Activated CD8-positive, alpha-beta memory T cell treated with anti-CD3 and anti-CD28 coated beads for 4 hours (primary cell): Measurements from ENCODE around the gene TEKT2.

Source experiments
- DNase-seq, 2 donors: peaks; one replicate each; pipeline ENCODE4 v3.0.0-alpha.2; 2020; ENCODE audit warnings: low read depth in 2 of 2

TEKT2 gene

DNA sequence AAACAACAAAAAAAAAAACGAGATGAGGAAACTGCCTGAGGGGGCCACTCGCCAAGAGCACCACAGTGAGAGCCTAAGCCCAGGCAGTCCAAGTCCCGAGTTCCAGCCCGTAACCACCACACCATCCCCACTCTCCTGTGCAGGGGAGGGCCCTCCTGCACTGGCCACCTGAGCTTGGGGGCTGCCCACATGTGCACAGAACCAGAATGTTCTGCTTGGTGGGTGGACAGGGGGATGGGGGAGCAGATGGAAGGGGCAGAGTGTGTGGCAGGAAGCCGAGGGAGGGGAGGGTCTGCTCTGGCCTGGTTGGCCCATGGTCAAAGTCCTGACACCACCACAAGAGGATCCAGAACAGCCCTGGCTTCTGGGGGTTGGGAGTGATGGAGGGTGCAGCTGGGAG lies 22.4 kb downstream of the TEKT2 start:
- no peak for DNase-seq

DNA sequence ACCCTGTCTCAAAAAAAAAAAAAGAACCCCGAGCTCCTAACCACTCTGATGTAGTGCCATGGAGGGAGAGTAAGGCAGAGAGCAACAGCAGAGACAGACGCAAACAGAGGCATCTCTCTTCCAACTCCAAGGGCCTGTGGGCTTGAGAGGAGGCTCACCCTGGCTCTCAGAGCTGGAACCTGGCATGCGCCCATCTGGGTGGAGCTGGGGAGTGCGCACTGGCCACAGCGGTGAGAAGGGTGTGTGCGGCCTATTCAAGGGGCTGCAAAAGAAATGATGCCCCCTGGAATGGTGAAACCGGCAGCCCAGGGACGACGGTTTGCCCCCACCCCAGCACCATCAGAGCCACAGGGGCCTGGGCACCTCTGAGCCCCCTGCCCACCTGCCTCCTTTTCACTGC lies 23.5 kb downstream of the TEKT2 start:
- DNase-seq: no peak

DNA sequence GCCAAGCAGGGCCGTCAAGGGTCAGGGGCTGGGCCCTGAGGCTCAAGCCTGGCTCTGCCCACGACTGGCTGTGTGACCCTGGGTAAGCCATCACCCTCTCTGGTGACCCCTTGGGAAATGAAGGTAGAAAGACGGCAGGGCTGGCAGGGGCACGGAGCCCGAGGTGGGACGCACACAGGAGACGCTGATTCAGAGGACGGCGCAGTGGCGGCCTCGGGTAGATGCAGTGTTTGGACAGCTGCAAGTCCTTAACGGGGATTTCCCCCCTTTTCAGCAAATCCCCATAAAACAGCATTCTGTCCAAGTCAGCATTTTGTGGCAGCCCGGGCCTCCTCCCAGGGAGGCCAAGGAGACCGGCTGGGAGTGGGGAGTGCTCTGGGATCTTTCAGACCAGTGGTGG lies 24.4 kb downstream of the TEKT2 start:
- DNase-seq: no peak

DNA sequence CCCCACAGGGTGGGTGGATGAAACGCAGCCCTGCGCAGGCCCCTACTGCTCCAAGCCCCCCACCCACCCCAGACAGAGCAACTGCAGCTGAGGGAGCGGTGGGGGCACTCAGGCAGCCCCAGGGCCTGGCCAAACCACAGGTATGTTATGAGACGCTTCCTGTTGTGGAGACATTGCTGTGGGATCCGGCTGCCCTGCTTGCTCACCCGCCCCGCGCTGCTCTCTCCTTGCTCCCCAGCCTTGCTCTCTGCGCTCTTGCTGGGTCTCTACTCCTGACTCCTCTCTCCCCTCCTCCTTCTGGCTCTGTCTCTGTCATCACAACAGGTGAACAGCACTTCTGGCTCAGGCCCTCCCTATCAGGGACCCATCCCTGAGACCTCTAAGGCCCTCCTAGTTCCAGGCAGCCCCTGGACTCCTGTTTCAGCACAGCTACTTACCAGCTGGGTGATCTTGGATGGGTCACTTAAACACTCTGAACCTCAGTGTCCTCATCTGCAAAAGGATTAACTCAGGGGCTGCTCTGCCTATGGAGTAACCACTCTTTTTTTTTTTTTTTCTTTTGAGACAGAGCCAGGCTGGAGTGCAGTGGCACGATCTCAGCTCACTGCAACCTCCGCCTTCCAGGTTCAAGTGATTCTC lies 25.3 kb downstream of the TEKT2 start:
- DNase-seq: no peak

DNA sequence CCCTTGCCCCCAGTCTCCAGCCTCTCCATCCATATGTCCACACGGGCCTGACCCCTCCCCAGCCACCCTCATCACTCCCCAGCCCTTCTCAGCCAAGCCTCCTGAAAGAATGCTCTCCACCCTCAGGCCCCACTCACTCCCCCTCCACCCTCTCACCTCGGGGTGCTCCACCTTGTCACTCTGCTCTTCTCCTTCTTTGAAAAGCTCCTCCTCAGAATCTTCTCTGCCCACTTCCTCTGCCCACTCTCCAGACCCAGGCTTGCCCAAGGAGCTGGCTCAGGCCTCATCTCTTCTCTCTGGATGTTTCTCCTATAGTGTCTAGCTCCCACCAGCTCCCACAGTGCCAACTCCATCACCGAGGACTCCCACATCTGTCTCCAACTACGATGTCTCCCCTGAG lies 27.3 kb downstream of the TEKT2 start:
- DNase-seq: no peak

DNA sequence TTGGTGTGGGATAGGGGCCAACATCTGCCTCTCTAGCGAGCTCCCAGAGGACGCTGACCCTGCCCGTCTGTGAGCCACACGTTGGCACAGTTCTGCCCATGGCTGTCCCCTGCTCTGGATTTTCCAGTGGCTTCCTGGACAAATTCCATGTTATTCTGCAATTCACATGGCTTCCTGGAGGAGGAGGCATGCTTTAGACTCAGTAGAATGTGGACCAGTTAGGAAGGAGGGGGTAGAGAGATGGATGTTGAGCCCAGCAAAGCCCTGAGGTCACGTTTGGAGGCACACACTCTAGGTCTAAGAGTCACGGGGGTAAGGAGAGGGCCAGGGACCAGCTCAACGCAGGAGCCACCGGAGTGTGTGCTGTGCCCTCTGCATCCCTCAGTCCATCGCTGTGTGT lies 28.9 kb downstream of the TEKT2 start:
- DNase-seq: no peak

DNA sequence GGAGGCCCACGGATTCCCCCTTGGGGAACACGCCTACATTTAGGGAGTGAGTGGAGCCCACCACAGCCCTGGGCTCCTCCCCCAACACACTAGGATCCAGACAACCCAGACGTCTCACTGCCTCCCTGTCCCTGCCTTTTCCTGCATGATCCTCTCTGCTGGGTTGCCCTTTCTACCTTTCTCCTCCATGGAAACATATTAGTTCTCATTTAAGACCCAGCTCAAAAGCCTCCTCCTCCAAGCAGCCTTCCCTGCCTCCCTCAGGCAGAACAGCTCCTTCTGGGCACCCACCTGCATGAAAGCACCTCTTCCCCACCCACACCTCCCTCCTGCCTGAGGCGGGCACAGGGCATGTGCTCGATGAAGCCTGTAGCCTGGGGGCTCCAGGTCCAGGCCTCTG lies 30.5 kb downstream of the TEKT2 start:
- DNase-seq: no peak

DNA sequence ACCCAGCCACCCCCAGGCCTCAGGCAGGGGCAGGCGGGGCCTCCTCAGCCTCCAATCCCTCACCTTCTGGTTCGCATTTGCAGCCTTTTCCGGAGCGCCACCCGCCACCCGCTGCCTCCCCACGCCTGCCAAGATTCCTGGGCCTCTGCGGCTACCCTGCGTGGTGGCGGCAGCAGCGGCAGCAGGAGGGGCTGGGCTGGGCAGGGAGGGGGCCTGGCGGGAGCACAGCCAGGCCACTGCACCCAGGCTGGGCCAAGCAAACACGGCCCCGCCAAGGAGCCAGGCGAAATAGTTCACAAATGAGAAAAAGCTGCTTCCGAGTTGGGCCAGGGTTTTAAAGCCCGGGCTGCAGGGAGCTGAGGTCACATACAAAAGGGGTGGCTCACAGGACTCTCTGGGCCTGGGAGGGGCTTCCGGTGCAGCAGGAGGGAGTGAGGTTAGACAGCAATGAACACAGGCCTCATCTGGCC lies 31.3 kb downstream of the TEKT2 start:
- no peak for DNase-seq

DNA sequence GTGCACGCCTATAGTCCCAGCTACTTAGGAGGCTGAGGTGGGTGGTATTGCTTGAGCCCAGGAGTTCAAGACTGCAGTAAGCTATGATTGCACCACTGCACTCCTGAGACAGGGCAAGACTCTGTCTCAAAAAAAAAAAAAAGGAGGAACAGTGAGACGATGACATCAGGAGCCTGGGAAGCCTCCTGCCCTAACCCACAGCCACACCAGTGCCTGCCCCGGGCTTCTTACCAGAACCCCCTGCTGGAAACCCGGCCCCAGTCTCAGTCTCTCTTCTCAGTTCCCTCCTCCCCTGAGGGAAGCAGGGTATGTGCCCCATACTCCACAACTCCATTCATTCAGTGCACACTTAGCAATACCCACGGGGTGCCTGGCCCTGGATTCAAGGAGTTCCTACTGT lies 32.0 kb downstream of the TEKT2 start:
- DNase-seq: no peak

DNA sequence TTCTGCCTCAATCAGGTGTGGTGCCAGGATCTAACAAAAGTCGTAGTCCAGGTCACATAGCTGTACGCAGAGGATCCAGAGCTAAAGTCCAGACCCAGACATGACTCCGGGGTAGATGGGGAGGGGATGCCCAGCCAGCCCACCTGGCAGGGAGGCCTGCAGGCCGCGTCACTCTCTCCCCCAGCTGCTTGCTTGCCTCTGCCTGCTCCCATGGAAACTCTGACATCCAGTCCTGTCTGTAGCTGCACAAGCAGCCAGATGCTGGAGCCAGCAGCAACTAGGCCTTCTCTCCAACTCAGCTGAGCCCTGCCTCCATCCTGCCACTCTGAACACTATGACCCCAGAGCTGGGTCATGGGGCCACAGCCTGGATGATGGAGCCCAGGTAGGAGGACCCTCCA lies 33.0 kb downstream of the TEKT2 start:
- no peak for DNase-seq

DNA sequence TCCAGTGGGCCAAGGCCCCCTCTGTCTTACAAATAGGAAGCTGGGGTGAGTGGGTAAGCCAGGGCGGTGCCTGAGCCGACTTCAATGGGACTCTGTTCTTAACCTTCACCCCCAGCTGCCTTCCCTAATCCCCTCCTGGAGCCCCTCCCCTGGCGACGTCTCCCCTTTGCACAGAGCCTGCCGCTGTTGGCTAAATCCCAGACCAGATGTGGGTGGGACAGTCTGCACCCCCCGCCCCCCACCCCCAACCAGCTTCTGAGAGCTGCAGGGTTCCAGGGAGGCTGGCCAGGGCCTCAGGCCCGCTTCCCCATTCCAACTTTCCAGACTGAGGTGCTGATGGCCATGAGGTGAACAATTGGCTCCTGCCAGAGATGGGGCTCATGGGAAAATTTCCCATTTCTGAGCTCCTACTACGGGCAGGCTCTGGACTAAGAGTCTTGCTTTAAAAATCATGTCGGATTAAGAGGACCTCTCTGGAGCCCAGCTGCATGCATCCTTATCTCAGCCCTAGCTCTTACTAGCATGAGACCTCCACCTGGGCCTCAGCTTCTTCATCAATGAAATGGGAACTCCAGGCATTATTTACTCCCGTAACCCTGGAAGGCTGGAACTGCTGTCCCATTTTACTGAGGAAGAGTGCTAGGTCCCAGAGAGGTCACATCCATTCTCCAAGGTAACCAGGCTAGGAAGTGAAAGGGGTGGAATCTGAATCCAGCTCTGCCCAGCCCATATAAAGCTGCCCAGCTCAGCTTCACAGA lies 34.7 kb downstream of the TEKT2 start:
- DNase-seq: no peak

DNA sequence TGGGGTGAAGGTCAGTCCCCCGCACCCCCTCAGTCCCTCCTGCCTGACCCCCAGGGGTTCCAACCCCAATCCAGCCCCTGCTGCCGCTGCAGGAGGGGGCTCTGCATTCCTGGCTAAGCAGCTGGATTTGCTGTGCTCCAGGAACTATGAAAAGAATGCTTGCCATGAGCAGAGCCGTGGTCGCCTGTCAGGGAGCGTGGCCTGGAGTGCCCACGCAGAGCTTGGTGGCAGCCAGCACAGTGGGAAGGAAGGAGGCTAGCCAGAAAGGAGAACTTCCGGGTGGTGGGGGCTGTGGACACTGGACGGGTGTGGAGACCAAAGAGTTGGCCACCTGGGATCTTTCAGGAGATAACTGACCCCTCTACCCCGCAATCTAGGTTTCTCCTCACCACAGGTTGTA lies 35.6 kb downstream of the TEKT2 start:
- no peak for DNase-seq

DNA sequence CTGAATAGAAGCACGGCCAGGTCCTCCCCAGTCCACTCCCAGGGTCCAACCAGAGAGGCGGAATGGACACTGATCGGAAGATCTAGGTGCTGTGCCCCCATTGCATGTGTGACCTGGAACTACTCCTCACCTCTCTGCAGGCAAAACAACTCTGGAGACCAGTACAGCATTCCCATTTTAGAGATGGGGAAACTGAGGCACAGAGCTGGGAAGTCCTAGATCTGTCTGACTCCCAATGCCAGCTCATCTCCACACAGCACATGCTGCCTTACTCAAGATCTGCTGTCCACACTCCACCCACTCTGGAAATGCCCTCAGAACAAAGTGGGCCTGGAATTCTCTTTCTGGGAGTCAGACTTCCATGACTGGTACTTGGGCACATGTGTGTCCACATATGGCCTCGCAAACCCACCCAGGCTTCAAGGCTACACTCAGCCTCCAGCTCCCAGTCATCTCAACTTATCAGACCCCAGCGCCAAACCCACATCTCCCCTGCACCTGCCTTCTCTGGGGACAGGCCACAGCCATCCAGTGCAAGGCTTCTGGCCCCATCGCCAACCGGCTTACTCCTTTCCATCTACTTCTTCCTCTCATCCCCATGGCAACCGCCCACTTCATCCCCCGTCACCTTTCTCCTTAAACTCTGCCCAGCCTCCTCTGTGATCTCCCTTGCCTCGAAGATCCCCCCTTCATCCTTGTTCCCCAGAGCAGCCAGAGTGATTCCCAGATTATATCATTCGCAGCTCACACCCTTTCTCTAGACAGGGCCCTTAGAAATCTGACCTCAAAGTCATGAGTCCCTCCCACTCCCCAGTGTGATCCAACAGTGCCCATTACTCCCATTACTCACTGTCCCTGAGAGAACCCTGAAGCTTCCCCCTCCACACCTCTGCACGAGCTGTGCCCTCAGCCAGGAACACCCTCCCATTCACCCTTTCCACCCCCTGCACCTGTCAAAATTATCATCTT lies 38.5 kb downstream of the TEKT2 start:
- DNase-seq: no peak

DNA sequence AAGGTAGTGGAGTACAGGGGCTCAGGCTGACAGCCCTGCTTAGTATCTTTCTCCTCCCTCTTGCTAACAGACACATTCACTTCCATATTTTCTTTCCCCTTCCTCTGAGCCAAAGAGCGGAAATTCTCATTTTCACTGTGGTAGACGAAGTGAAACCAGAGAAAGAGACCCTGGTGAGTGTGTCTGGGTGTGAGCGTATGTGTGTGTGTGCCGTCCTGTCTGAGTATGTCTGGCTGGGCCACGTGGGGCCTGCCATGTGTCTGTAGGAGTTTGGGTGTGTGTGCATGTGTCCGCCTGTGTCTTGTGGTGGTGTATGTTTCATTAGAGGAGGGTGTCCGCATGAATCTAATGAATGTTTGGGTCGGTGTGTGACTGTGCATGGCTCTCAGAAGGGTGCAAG lies 39.5 kb downstream of the TEKT2 start:
- DNase-seq: no peak

DNA sequence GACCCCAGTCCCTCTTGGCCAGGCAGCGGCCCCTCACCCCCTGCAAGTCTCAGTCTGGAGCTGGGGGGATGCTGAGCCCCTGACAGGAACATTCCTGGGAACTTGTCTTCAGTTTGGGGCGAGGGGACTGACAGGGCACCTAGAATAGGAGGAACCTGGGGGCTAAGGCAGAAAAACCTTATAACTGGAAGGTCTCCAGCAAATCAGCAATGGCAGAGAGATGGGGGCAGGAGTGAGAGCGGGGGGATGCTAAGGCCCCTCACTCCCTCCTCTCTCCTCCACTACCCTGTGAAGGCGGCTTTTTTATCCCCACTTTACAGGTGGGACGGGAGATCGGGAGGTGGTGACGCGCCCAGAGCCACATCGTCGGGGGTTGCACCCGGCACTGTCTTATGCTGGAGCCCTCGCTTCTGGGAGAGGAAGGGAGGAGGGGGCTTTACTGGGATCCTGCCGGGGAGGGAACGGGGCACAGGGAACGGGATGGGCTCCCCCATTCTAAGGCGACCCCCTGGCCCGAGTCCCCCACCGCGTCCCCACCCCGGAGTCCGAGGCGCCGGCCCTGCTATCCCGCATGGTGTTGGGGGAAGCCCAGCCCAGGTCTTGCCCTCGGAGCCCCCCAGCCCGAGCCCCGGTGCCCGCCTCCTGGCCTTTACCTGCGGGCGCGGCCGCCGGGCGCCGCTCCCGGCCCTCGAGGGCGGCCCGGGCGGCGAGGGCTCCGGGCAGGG lies 40.7 kb downstream of the TEKT2 start:
- DNase-seq: no peak

DNA sequence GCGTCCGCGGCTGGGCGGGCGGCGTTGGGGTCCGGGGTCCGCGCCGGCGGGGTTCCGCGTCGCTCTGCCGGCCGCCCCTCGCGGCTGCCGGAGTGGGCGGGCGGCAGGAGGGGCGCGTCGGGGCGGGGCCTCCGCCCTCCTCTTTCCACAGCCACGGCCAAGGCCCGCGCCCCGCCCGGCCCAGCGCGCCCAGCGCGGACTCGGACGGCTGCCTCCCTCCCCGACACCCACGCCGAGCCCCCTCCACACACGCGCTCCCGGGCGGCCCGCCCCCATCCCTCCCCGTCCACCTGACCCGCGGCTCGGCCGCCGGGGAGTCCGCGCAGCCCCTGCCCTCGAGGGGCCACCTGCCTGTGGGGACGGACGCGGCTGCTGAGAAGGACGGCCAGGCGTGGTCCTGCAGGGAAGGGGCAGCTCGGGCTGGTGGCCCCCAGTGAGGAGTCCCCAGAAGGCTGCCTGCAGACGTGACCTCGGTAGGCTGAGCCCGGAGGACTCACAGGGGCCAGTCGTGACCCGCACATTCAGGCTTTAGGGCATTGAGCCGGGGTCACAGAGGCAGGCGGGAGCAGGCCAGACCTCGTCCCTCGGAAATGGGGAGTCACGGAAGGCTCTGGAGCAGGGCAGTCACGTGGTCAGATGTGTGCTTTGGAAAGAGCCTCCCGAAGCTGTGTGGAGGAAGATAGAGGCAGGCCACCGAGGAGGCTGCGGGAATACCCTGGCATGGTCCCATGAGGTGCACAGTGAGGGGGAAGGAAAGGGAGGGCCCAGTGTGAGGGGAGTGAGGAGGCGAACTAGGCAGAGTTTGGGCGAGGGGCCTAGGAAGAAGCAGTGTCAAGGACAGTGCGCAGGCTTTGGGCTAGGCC lies 41.5 kb downstream of the TEKT2 start, which contains the start of gene COL8A2:
TSS of gene COL8A2 (minus strand) at position 94 of the 863 bp plus-strand sequence. CDS start 24,980 bp downstream, outside the sequence.
- no peak for DNase-seq

DNA sequence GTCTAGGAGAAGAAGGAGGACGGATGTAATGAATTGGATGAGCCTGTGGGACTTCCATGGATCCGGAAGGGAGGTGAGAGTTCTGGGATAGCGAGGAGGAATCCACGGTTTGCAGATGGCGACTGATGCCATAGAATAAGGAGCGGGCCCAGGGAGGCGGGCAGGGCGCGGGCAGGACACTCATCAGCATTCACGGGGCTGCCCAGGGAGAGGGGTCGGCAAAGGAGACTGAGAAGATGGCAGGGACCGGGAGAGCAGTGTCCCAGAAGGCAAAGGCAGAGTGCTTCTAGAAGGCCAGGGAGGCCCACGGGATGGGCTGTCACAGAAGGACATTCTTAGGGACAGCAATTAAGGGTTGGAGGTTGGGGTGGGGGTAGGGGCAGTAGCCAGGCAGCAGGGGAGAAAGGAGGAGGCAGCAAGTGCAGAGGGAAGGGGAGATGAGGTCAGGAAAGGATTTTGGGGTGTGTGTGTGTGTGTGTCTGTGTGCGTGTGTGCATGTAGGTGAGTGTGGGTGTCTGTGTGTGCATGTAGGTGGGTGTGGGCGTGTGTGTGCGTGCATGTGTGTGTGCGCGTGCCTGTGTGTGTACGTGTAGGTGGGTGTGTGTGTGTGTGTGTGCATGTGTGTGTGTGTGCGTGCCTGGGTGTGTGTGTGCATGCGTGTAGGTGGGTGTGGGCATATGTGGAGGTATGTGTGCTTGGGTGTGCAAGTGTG lies 42.3 kb downstream of the TEKT2 start:
- DNase-seq: no peak

DNA sequence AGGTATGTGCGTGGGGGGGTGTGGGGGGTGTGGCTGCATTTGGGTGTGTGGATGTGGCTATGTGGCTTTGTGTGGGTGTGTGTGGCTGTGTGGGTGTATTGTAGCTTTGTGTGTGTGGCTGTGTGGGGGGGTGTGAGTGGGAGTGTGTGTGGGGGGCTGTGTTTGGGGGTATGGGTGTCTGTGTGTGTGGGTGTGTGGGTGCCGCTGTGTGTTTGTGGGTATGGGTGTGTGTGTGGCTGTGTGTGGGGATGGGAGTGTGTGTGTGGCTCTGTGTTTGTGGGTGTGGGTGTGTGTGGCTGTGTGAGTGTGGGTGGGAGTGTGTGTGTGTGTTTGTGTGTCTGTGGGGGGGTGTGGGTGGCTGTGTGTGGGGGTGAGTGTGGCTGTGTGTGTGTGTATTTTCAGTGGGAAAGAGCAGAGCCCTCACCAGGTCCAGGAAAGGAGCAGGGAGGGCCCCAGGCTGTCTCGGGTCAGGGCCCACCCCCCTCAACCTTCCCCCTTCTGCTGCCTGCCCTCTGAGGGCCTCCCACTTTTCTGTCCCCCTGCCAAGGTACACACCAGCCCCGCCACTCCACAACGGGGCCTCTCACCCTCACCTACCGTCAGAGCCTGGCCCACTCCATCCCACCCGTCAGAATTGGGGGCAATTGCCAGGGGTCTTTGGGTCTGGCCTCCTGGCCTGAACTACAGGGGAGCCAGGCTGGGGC lies 43.1 kb downstream of the TEKT2 start:
- DNase-seq: no peak
